Dermis microvascular lymphatic vessel endothelial cell (primary cell): ENCODE data around the gene TEX101. TPM values are rescaled to one million over a fixed set of nuclear protein-coding genes. Genes with fewer than 3 reads are reported as not detected.

ENCODE experiments used
- total RNA-seq: library from RNA; depleted of rRNA; stranded (reverse); fragments of >200 nt; gene quantifications from 2 replicates; pipeline ENCODE4 v1.2.1, GENCODE V29; 2014

Gene TEX101
- total RNA-seq, 1 donor from 2014 or later, result not detected

Other genes with a start within 250 kb of the TEX101 start
- gene PSG5, start 228.4 kb upstream of the TEX101 start, total RNA-seq, result not detected in 2 replicates
- gene PSG4, start 209.3 kb upstream of the TEX101 start, total RNA-seq, result 2.3 TPM in 1 of 2 replicates, not detected in the other
- 0.13 TPM in 1 of 2 replicates, not detected in the other for gene PSG9, start 145.4 kb upstream of the TEX101 start, total RNA-seq
- 0.13 and 4.7 TPM in 2 replicates for gene CD177, start 61.2 kb upstream of the TEX101 start, total RNA-seq
- 0.26 and 0.51 TPM in 2 replicates for gene LYPD3, start 50.7 kb downstream of the TEX101 start, total RNA-seq
- gene PHLDB3, start 89.9 kb downstream of the TEX101 start, total RNA-seq, result 23.9 and 53.2 TPM in 2 replicates
- 85.6 and 187 TPM in 2 replicates for gene ETHE1, start 112.3 kb downstream of the TEX101 start, total RNA-seq
- under 0.01 and 0.13 TPM in 2 replicates for gene ZNF575, start 118.3 kb downstream of the TEX101 start, total RNA-seq
- gene XRCC1, start 160.6 kb downstream of the TEX101 start, total RNA-seq, result 13.6 and 17.1 TPM in 2 replicates
- 4.2 and 4.5 TPM in 2 replicates for gene PINLYP, start 160.9 kb downstream of the TEX101 start, total RNA-seq
- gene IRGQ, start 181.2 kb downstream of the TEX101 start, total RNA-seq, result 18.5 and 28.3 TPM in 2 replicates
- gene ZNF576, start 181.7 kb downstream of the TEX101 start, total RNA-seq, result 6.7 and 9.0 TPM in 2 replicates
- under 0.01 TPM in 1 of 2 replicates, not detected in the other for gene SRRM5, start 197.2 kb downstream of the TEX101 start, total RNA-seq
- gene ZNF428, start 204.7 kb downstream of the TEX101 start, total RNA-seq, result 55.1 and 60.6 TPM in 2 replicates
- 9.2 and 22.9 TPM in 2 replicates for gene CADM4, start 225.0 kb downstream of the TEX101 start, total RNA-seq